Activated CD4-positive, alpha-beta T cell treated with anti-CD3 and anti-CD28 coated beads, Interleukin-2, amount 50 U/mL, for 48 hours (primary cell): ENCODE results near the gene ZFAND6.

Experiments
- DNase-seq, 2 experiments: peaks; one replicate each; pipeline ENCODE4 v3.0.0-alpha.2; 2020

ZFAND6 gene

DNA sequence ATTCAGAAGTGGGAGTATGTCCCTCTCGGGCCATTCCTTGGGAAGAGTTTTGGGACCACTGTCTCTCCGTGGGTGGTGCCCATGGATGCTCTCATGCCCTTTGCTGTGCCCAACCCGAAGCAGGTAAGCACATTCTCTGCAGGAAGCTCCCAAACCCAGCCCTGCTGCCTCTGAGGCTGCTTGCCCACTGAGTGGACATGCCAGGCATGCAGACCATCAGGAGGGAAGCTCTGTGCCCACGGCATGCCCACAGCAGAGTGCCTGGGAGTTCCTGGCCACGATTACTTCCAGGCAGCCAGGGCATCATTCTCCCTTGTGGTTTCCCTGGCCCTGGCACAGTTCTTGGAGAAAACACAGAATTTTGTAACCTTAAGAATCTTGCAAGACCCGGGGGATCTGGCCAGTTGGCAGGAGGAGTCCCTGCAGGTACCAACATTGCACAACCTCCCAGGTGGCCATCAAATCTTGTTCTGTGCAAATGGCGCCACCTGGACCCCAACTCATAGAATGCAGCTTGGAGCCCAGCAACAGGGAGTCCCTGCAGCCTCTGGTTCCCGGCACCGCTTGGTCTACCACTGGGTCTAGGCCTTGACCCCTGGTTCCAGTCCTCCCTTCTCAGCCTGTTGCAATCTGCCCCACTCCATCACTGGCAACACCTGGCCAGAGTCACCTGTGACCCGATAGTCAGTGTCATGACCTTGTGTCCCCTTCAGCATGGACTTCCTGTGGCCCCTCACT, 113.7 kb downstream of the ZFAND6 start:
- peak; percentile 80 for DNase-seq

DNA sequence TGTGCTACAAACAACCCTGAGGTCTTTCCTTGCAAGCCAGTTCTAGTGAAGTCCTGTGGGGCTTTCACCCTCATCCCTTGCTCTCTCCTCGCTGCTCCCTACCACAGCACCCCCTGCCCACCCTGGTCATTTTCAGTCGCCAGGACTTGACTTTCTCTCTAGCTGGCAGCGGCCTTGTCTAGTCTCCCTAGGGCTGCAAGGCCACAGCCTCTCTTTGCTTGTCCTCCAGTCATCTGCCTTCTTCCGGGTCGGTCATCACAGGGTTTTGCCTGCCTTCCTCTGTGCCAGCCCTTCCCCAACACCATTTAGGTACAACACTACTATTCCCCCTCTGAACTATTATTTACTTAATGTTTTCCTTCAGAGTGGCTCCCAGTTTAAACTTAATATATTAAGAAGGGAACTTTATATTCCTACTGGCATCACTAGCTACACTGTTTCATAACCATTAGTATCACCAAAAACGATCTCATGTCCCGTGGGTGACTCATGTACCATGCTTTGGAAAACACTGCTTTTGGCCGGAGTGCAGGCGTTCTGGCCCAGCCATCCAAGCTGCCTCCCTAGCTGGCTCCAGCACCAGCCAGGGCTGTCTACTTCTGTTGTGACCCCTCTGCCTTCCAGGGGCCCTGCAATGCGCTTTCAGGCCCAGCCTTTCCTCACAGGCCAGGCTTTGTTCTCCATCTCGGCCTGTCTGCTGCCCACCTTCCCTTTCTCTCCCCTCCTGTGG, 114.7 kb downstream of the ZFAND6 start:
- DNase-seq: no peak

DNA sequence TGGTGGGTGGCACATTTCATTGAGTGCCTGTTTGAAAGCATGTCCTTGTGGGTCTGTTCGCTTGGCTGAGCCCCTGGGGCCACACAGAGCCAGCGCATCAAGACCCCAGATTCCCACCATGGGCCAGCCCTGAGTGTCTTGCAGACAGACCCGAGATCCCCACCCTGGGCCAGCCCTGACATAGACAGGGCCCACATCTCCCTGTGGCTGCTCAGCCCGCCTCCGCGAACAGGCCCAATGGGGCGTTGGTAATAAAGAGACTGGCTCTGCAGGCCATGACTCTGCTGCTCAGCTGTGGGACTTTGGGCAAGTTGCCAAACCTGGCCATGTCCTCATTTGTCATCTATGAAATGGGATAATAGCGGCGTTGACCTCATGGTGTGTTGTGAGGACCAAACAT, 116.0 kb downstream of the ZFAND6 start:
- no peak for DNase-seq

DNA sequence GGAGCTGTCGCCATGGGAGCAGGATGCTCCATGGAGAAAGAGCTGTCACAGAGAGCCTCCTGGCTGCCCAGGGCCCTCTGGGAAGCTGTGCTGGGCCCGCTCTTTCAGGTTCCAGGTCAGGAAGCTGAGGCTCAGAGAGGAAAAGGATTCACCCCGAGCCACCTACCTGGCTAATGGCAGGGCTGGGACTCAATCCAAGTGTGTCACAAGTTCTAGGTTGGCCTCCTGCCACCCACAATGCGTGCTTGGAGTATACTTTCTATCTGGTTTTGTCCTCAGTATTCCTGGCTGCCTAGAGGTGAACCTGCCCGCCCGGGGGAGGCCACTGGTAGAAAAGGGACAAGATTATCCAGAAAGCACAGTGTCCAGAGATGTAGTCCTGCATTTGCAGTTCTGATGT, 117.0 kb downstream of the ZFAND6 start:
- no peak for DNase-seq

DNA sequence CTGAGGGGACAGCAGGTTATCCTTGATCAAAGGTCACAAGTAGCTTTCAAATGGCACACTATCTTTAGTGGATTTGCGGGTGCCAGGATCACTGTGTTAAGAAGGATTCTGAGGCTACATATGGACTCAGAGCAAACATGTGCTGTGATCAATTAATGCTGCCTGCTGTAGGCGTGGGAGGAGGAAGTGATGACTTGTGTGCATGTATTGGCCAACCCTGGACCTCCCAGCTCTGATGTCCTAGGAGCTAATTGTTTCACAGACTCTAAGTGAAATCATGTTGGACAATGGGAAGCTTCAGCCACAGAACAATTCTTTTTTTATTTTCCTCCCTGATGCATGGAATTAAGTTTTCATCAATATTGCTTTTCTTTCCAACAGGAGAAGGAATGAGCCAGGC, 117.7 kb downstream of the ZFAND6 start:
- DNase-seq: no peak

DNA sequence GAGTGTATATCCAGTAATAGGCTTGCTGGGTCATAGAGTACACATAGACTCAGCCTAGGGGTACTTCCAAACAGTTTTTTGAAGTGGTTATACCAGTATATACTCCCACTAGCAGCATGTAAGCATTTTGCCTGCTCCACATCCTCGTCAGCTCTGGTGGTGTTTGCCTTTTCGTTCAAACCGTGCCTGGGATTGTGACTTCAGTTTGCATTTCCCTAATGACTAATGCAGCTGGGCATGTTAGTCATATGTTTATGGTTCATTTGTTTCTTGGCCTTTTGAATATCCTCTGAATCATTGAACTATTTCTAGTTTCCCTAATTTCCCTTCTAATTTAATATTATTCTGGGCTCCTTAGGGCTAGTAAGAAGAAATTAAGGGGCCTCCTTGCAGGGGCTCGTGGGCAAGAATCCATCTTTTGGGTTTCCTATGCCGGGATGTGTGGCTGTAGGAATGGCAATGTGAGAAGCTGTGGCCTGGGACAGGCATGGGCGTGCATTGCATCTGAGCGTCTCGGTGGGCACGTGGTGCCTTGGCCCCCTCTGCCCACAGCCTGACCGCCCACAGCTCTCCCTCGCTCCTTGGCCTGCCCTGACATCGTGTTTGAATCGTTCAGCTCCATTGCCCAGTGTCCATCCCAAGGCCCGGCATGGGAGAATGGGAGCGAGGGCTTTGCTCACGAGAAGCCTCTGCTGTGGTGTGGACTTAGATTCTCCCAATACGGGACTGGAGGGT, 119.7 kb downstream of the ZFAND6 start:
- no peak for DNase-seq

DNA sequence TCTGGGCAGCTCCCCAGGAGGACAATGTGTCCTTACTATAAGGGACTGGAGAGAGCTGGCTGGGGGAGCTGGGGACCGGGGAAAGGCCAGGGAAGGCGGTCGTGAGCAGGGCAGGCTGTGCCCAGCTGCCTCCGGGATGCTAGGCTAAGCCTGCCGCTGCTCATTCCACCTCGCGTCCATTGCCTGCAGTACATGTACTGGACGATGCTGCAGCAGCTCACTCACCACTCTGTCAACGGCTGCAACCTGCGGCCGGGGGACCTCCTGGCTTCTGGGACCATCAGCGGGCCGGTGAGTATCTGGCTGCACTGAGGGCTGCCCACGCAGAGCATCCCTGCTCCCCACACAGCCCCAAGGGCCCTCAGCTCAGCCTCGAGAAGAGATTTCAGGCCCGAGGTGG, 120.5 kb downstream of the ZFAND6 start:
- no peak for DNase-seq

DNA sequence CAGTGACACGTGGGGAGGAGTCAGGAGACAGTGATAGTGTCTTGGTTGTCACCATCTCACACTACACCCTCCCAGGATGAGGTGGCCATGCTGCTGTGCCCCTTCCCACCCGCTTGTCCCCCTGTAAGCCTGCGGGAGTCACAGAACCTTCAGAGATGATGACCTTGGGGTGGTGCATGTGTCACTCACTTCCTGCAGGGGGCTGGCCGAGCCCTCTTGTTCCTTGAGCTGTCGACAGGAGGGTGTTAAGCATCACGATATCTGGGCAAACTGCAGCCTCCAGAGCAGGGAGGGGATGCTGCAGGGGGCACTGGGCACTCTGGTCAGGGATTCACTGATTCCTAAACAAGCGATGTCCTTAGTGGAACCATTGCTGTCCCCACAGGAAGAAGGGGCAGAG, 121.0 kb downstream of the ZFAND6 start:
- no peak for DNase-seq

DNA sequence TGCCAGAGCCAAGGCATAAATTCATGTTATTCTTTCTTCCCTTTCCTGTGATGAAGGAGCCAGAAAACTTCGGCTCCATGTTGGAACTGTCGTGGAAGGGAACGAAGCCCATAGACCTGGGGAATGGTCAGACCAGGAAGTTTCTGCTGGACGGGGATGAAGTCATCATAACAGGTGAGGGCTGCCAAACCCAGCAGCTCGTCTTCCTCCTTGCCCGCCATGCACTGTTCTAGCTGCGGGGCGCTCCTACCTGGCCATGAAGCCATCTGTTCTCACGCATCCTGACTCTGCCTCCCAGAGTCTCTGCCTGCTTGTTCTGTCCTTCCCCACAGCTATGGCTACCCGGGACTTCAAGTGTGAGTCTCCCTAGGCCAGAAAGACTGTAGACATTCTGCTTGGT, 121.5 kb downstream of the ZFAND6 start:
- DNase-seq: no peak

DNA sequence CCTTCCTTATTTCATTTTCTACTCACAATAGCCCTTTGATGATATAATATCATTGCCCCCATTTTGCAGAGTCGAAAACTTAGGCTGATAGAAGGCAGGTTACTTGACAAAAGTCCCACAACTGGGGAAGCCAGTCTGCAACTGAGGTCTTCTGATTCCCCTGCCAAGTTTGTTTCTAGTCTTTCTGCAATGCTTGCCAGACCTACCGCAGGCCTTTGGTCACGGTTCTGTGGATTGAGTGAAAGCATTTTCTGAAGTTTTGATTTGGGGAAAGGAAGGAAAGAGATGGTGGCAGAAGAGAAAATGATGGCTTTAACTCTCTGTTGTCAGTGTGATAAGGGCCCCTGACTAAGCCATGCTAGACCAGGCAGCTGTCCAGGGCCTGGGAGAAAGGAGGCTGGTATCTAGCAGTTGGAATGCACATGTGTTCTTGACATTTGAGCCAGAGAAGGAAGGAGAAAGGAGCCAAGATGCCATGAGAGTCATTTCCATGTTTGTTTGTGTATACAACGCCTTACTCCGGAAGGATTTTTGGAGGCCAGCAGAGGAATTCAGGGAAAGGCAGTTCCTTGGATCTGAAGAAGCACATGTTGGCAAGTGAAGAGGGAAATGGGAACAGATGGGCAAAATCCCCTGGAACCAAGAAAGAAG, 123.3 kb downstream of the ZFAND6 start:
- no peak for DNase-seq

DNA sequence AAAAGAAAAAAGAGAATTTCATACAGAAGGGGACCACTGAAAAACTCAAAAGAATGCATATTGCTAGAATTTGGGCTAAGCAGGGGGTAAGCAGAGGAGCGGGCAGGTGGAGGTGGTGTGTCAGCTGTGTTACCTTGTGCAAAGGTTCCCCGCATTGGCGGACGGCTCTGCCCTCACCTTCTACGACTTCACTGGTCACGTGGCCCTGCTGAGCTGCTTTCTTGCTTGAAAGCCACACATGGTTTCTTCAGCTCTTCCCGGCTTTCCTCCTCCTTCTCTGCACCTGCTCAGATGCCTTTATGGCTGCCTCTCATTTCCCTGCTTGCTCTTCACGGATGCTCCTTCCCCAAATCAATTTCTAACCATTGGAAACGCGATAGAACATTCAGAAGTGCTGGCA, 123.8 kb downstream of the ZFAND6 start:
- DNase-seq: no peak

DNA sequence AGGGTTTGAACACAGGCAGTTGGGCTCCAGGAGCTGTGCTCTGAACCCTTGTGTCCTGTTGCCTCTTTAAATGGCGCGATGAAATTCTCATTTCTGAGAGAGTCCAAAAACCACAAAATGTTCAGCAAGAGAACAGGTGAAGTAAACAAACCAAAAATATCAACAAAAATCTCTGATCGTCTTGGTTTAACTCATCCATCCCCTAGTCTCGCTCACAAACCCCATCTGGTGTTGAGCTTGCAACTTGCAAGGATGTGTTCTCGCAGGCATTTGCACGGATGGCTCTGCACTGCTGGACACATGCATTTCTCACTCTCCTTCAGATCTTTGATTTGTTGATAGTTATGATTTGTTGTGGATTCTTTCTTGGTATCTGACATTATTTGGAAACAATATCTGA, 124.4 kb downstream of the ZFAND6 start:
- no peak for DNase-seq

DNA sequence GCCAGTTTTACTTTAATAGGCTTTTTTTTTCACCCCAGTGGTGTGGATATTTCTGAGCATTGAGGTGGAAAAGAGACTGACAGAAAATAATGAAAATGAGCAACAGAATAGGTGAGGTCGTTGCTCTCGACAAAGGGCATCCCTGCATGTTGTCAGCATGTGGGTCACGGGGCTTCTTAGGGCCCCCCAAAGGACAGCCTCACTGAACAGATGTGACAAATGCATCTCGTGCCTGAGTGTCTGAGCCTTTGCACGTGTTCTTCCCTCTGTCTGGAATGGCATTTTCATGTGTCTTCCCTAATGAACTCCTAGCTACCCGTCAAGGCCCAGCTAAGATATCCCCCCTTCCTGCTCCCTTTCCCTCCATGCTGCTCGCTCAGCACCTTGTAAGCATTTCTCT, 125.1 kb downstream of the ZFAND6 start:
- DNase-seq: no peak

DNA sequence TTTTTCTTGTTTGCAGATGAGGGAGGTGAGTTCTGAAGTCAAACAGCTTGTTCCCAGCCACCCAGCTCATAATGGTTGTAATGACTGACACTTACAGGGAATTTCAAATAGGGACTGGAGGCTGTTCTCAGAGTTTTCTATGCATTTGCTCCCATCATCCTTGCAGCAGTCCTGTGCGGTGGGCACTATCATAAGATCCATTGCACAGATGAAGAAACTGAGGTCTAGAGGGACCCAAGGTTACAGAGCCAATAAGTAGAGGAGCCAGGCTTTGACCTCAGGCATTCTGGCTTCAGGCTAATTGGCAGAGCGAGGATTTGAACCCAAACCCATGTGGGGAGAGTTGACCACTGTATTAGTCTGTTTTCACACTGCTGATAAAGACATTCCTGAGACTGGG, 125.7 kb downstream of the ZFAND6 start:
- DNase-seq: no peak

DNA sequence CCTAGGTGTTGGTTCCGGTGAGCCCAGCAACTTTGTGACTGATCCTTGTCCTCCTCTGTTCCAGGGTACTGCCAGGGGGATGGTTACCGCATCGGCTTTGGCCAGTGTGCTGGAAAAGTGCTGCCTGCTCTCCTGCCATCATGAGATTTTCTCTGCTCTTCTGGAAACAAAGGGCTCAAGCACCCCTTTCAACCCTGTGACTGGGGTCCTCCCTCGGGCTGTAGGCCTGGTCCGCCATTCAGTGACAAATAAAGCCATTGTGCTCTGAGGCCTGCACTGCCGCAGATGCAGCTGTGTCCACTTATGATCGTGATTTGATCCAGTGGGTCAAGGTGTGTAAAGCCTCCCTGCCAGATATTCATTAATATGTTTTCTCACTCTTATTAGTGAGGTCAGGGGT, 126.6 kb downstream of the ZFAND6 start:
- DNase-seq: no peak

DNA sequence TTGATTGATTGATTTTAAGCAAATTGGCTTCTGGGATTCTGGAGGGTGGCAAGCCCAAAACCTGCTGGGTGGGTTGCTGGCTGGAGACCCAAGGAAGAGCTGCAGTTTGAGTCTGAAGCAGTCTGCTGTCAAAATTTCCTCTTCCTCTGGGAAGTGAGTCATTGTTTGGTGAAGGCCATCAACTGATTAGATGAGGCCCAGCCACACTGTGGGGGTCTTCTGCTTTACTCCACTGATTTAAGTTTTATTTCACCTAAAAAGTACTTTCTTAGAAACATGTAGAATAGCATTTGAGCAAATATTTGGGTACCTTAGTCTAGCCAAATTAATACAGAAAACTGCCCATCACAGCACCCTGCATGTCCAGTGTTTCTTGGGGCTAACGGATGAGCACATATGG, 127.1 kb downstream of the ZFAND6 start:
- no peak for DNase-seq
